HG03139 (cell line): Measurements from ENCODE around the gene OSBPL5.

Source experiments
- ATAC-seq: cut with Tn5 transposase; IDR thresholded peaks from one replicate; pipeline ENCODE4 v1.9.1; 2021; ENCODE audit not compliant: unreplicated experiment

The OSBPL5 gene

GRCh38 chr11:3041699-3042441 is 123.2 kb downstream of the OSBPL5 start:
- no peak for ATAC-seq

DNA sequence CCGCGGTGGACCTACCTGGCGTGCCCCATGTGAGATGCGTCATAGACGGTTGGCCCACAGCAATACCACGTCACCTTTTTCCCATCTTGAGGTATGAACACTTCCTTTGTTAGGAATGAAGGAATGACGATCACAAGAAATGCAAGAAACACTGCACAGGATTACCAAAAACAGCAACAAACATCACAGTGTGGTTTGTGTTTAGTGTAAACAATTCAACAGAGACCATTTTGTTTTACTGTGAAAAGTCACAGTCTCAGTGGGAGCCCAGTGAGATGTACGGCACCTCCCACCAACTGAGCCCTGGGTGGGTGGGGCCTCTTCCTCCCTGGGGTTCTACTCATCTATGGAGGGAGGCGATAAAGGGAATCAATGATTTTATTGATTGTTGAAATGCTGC is 124.2 kb downstream of the OSBPL5 start:
- no peak for ATAC-seq

DNA sequence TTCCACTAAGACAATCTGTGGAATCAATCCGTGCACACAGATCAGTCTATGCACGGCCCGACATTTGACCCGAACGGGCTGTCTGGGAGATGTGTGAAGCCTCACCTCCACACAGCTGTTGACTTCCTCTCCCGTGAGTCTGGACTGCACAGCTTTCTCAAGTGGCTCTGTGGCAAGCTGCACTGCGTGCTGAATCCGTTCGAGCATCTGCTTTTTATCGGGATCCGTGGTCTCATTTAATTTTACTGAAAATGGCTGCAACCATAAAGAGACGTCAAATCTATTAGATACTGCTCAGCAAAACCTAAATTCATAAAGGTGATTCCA is 127.2 kb downstream of the OSBPL5 start:
- ATAC-seq: no peak
